Middle frontal gyrus (tissue), 1 donor: ENCODE results near the gene SERPINA12.

Experiments used
- DNase-seq: peaks from one replicate; pipeline ENCODE4 v3.0.0-alpha.2; 2015; ENCODE audit warnings: low spot score; ENCODE audit errors: extremely low spot score

Gene SERPINA12

GRCh38 chr14:94466706-94467370, 42.4 kb downstream of the SERPINA12 start:
- no peak for DNase-seq

DNA sequence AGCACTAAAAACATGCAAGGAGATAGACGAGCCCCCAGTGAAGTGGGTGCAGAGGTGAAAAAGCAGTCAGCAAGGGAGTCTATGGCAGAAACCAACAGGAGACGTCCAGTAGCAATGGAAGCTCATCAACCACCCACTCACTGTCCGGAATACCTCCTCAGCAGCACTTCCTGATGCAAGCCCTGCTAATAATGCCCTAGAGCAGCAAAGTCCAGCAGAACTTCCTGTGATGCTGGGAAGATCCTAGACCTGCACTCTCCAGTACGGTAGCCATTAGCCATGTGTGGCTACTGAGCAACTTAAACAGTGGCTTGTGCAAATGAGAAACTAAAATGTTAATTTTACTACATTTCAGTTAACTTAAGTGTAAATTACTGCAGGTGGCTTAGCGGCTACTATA, 44.2 kb downstream of the SERPINA12 start:
- no peak for DNase-seq

DNA sequence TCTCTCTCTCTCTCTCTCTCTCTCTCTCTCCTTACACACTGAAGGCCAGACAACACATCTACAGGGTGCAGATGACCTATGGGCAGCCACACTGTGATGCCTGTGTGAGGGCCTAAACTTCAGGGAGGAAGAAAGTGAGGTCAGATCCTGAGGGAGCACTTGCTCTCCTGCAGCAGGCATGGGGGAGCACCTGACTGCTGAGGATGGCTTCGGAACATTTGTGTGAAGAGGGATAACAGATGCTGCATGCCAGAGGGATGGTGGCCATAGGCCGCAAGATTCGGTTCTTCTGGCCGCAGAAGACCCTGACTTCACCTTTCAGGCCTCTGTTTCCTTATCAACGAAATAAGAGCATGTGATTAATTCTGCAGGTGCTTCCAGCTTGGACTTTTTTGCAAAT, 45.0 kb downstream of the SERPINA12 start:
- DNase-seq: no peak

DNA sequence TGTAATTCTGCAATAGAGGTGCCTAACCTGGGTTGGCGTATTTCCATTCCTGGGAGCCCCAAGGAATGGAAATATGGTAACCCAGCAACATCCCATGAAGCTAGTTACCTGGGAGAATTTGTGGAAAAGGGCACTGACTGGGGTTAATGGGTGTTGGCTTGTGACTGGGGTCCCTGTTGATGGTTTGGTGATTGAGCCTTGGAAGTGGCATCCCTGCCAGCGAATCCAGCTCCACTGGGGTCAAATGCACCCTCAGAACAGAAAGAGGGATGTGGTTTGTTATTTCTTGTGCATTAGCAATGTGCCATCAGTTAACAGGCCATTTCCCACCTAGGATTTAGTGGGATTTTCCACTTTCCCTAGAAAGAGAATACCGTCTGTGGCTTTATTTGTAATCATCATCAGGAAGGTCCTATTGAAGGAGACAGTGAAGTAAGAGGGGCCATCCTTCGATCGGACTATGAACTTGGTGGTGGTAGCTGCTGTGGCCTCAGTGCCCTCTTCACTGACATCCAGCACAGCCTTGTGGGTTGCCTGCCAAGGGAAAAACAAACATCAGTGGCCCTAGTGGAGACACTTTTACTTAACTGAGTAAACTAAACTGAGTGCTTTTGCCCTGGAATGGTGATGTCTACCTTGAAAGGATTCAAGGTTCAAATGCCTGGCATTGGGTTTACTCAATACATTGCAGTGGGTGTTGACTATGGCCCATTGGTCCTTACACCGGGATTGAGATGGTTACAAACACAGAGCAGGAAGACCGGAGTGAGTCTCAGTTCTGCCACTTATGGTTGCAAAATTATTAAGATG, 46.3 kb downstream of the SERPINA12 start:
- DNase-seq: no peak

- DNase-seq: no peak
Observed at GRCh38 chr14:94462219-94462551, 47.1 kb downstream of the SERPINA12 start.

GRCh38 chr14:94461526-94462218, 47.6 kb downstream of the SERPINA12 start:
- DNase-seq: no peak

DNA sequence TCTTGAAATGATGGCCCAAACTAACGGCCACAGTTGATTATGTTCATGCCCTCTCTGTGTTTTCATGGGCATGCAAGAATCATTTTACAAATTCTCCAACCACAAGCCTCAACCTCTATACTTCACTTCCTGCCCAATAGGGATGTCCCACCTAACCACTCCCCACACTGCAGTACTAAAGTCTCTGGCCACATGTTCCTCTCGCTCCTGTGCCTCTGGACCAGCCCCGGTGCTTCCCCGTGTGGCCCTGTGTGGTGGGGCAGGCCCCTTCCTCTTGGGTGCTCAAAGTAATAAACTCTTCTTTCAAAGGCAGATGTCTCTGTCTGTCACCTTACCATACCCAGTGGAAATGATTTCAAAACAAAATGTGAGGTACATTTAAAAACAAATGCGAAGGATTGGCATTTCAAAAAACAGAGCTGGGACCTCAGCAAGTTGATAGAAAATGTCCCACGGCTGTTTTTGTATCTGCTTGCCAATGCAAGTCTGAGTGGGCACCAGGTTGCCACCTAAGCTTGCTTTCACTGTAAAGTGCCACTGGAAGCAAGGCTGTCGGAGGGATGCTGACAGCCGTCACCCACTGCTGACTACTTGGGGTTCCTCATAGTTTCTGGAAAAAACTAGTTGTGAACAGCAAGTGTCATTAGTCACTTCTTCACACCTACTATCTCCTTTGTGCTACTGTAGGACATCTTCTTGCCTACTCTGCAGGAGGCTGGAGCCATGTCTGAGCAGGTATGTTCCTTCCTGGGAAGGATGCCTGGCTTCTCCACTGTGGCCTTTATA, 48.4 kb downstream of the SERPINA12 start:
- no peak for DNase-seq

DNA sequence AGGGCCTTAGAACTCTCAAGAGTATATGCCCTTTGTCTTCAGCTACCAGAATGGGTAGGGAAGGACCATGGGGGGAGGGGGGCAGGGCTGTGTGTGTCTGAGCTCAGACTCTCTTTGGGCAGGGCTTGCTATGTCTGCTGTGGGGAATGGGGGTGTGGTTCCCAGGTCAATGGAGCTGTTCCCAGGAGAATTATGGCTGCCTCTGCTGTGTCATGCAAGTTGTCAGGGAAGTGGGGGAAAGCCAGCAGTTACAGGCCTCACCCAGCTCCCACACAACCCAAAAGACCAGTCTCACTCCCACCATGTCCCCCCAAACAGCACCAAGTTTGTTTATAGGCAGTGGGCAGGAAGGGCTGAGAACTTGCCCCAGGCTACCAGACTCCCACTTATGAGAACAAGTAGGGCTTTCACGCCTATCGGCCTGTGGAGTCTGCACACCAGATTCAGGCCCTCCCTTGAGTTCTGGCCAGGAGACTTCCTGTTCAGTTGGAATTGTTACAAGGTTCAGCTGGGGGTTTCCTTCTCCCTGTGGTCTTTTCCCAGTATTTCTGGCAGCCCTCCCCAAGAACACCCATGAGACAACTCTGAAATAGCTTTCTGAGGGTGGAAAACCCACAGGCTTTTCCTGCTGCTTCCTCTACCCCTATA, 50.6 kb downstream of the SERPINA12 start:
- DNase-seq: no peak

- no peak for DNase-seq
Observed at GRCh38 chr14:94458096-94458495, 51.2 kb downstream of the SERPINA12 start.

- DNase-seq: no peak
Observed at GRCh38 chr14:94455928-94456327, 53.3 kb downstream of the SERPINA12 start.

DNA sequence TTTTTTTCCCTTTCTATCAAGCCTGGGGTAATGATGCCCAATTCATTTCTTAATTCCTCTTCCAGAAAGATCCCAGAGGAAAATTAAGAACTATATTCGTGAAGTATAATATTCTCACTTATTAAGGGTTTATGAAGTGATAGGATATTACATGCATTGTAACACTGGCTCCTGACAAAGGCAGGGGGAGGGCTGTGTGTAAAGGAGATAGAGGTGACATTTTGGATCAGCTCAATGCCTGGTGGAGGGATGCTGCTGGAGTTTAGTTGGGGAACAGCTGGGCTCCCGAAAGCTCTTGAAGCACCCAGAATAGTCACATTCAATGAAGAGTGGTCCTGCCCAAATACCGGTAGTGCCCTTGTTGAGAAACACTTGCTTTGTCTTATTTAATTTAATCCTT, 57.4 kb downstream of the SERPINA12 start:
- no peak for DNase-seq

DNA sequence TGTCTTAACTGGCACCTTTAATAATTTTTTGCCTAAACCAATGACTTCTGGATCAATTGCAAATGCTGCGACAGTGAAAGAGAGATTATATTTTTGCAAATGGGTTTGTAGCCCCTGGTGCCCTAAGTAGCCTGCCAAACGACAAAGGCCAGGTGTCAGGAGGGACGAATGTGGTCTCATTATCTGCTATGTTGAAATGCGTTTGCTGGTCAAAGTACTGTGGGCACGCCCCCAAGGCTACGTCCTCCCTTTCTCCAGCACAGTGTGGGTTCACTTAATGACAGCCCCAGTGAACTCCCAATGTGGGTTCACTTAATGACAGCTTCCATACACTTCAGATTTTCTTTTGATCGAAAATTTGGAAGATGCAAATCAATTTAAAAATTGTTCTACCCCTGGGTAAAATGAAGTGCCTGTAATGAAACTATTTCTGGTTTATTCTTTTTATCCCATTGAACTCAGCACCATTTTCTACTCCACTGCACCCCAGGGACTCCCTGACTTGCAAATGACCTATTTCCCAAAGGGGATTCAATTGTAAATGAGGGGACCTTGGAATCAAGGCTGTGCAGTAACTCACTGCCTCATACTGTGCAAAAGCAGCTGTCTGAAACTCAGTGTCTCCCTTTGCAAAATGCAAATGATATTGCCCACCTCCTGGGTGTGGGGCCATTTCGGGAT, 58.0 kb downstream of the SERPINA12 start:
- DNase-seq: no peak

DNA sequence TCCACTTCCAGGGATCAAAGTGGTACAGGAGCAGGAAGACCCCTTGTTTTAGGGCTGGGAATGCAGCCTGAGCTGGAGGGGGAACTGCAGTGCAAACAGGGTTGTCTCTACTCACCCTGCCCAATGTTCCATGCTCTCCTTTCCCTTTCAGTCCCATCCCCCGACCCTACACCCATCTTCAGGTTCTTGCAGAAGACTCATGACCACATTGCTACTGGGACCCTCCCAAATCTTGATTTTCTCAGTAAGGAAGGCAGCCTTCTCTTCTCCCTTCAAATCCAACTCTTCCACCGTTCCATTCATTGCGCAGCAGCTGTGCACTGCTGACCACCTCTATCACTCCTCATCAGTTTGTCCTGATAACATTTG, 58.6 kb downstream of the SERPINA12 start:
- DNase-seq: no peak

GRCh38 chr14:94449930-94450329, 59.3 kb downstream of the SERPINA12 start:
- no peak for DNase-seq

DNA sequence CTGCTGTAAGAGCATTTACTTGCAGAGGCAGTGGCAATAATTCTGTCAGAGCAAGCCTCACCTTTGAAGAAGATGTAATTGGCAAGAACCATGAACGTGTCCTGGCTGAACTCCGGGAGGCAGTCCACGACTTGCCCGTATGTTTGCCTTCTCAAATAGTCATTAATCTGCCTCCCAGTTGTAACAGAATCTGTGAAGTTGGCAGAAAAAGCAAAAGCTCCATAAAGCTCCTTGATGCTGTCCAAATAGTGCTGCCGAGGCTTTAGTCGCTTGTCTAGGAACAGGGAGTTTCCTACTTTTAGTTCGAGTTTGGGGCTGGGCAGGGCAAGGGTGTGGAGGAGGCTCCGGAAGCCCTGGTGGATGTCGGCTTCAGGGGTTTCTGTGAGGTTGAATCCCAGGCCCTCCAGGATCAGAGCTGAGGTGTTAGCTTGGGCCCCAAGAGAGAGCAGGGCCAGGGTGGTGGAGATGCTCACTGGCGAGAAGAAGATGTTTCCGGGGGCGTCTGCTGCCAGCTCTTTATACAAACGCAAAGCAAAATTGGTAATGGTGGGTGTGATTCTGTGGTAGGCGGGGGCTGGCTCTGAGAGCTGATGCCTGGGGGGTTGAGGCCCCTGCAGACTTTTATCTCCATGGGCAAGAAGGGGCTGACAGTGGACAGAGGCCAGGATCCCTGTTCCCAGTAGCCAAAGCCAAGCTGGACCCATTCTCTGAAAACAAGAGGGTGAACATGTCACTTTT, 61.0 kb downstream of the SERPINA12 start:
- peak; percentile 3 for DNase-seq

DNA sequence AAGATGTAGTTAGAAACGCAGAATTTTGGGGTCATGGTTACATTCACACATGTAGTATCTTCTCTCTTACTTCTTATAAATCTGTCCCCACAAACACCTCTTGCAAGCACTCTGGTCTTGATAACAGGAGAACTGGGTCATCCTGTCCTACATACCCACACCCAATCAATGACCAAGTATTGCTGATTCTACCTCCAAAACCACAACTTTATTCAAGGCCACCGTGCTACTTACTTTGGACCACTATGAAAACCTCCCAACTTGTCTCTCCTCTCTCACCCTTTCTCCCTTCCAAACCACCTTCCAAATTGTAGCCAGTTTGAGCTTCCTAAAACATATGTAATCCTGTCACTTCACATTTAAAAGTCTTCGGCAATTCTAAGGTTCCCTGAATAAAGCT, 62.1 kb downstream of the SERPINA12 start:
- no peak for DNase-seq

DNA sequence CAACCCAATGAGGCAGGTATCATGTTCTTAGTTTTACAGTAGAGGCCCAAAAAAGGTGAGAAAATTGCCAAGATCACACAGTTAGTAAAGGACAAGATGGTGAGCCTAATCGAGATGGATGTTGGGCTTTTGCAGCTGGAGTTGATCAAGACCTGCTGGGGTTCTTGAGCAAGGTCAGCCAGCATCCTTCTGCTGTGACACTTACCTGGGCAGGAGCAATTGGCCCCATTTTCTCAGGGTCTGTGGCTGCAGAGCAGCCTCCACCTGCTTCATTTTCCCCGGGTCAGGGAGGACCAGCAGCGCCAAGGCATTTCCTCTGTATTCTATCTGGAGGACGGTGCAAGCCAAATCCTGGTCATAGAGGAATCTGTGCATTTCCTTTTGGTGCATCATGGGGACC, 63.1 kb downstream of the SERPINA12 start:
- DNase-seq: no peak

- no peak for DNase-seq
Observed at GRCh38 chr14:94445003-94445402, 64.3 kb downstream of the SERPINA12 start.

DNA sequence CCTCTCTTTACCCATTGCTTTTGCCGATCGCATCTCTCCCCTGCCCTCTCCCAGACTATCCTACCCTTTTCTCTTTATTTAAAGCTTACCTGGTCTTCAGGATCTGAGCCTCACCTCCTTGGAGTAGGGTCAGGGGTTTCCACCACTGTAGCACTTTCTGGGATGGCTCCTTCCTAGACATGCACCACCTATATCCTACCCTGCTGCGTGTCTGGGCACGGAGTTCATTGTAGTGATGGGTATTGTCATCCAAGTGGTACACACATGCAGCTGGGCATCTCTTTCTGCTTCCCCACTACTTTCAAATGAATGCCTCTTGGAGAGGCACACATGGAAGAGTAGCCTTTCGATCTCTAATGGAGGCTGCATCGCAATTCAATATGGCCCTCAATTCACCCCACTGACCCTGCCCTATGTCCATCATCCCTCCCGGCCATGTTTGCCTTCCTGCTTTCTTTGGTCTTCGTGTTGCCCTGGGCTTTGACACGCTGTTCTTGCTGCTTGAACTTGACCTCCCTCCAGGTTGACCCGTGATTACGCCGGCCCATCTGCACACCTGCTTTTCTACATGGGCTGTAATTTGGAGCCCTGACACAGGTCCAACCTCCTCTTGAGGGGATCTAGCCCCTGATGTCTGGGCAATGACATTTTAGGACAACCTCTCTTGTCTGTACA, 67.6 kb downstream of the SERPINA12 start:
- no peak for DNase-seq
